Activated T-cell treated with anti-CD3 and anti-CD28 coated beads for 24 hours (primary cell): ENCODE measurements around the gene TCF23.
A peak's percentile ranks its signal among the peaks of the same experiment; 100 is the strongest.

Experiments used
- DNase-seq: peaks from one replicate; pipeline ENCODE4 v3.0.0-alpha.2; 2020; ENCODE audit warnings: low read depth

The TCF23 gene

GRCh38 chr2:27128668-27129571 is 19.9 kb upstream of the TCF23 start:
- no peak for DNase-seq

DNA sequence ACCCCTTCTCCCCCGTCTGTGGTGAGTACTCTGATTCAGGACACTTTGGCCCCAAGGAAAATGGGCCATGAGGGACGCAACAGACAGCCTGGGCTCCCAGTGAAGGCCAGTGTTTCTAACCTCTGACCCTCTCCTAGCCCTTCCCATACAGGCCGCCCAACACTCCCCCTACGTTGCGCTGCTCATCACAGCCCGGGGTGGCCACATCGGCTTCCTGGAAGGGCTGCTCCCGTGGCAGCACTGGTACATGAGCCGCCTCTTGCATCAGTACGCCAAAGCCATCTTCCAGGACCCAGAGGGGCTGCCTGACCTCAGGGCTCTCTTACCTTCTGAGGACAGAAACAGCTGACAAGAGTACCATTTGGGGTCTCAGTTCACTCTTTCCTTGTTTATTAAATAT is 18.4 kb upstream of the TCF23 start:
- no peak for DNase-seq

DNA sequence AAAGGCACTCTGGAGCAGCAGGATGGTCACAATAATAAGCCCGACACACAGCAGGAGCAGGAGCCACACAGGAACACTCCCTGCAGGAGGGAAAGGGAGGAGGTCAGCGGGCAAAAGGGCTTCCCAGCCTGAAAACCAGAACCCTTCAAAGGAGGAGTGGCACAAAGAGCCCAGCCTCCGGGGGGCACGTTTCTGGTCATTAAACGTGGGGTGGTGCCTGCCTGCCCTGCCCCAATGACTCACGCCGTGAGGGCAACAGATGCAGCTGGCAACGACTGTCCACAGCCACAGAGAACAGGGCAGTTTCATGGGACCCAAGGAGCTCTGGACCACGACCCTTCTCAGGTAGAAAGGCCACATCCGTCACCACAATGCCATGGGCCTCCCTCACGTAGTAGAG is 17.4 kb upstream of the TCF23 start:
- DNase-seq = no peak

- no peak for DNase-seq
Observed at GRCh38 chr2:27133195-27133875, 15.5 kb upstream of the TCF23 start.

DNA sequence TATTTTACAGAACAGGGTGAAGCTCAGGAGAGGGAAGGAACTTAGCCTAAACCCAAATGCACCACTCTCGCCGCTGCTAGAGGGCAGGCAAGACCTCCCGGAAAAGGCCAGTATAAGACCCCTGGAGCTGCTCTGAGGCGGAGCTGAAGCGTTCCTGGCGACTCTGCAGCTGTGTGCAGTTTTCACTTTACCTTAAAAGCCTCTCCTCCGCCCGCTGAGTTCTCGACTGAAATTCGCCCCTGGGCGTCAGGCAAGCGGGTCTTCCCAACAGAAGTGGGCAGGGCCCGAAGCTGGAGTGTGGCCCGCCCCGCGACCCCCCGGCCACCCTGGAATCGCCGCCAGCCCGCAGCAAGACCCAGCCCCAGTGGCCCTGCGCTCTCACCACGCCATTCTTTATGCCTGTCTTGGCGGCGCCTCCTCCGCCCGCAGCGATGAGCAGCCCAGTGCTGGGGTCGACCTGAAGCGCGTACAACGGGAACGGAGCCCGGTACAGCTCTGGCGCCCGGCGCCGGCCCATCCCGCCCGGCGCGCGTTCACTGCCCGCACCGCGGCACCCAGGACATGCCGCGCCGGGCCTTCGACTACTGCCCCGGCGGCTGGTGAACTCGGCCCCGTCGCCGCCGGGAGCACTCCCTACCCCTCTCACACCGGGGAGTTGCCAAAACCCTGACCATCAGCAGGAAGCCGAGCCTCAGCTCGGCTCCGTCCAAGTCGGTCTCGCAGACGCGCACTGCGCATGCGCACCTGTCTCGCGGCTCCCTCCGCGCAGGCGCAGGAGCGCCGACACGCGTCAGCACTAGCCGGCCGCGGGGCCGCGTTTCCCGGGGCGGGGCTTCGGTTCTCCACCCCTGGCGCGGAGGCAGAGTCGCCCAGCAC is 14.7 kb upstream of the TCF23 start, which contains the start of gene PREB:
TSS of gene PREB (minus strand) at position 732 of the 876 bp plus-strand sequence. CDS start at position 517, 215 bp downstream.
- DNase-seq = peak; percentile 98

- no peak for DNase-seq
Observed at GRCh38 chr2:27134781-27135477, 13.9 kb upstream of the TCF23 start.

- no peak for DNase-seq
Observed at GRCh38 chr2:27135478-27135955, 13.3 kb upstream of the TCF23 start.

DNA sequence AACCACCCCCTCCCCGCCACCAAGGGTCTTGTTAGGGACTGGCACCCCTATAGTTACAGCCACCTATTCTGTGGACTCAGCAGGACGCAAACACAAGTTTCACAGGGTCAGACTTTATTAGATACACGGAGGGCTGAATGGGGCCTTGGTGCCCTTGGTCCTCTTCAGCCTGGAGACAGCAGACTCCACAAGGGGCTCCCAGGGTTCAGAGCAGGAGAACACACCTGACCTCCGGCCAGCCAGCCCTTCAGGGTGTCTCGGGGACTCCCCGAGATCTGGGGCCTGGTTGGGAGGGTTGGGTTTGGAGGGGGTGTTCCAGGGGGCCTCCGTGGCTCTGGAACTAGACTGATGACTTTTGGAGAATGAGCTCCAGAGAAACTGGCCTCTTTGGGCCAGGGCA is 12.1 kb upstream of the TCF23 start:
- no peak for DNase-seq

DNA sequence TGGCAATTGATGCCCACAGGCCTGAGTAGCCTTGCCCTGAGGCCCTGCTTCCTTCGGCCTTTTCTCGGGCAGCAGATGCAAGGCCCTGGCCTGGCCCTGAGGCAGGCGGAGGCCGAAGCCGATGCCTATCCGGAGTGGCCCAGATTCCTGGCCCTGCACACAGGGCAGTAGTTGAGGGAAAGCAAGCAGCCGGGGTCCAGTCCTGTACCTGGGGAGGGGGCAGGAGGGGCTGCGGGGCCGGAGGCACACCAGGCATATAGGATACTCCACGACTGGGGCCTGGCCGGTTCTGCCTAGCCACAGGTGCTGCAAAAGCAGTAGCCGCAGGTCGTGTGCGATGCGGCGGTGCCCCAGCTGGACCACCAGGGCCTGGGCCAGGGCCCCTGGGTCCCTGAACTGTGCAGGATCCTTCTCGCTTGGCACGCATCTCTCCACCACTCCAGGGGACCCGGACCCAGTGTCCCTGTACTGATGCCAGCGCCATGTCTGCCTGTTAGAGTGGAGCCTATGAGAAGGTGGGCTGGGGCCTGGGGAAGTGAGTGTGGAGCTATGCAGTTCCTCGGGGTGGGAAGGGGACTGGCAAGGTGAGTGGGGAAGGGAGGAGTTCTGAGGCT is 11.4 kb upstream of the TCF23 start:
- no peak for DNase-seq

- no peak for DNase-seq
Observed at GRCh38 chr2:27138111-27138510, 10.7 kb upstream of the TCF23 start.

GRCh38 chr2:27139310-27139709 is 9.5 kb upstream of the TCF23 start, which contains the start of gene PRR30:
Gene PRR30, minus strand, starts transcription at chr2:27139410. Its CDS starts 1,081 bp downstream, at chr2:27138329.
- DNase-seq = no peak

DNA sequence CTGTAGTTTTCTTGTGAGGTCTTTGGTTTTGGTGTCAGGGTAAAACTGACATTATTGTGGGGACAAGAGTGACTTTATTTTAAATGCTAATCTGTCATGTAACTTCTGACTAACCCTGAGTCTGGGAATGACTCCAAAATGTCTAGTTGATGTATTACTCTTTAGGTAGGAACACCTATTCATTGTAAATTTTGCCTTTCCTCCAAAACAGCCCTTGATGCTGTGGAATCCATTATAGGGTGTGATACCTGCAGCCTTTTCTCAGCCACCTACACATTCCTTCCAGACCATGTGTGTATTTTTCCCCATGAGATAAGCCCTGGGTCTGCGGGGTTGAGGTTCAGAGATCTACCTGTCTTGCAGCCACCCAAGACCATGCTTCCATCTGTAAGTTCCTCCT is 5.5 kb upstream of the TCF23 start:
- no peak for DNase-seq

- DNase-seq = no peak
Observed at GRCh38 chr2:27145682-27146081, 3.1 kb upstream of the TCF23 start.

DNA sequence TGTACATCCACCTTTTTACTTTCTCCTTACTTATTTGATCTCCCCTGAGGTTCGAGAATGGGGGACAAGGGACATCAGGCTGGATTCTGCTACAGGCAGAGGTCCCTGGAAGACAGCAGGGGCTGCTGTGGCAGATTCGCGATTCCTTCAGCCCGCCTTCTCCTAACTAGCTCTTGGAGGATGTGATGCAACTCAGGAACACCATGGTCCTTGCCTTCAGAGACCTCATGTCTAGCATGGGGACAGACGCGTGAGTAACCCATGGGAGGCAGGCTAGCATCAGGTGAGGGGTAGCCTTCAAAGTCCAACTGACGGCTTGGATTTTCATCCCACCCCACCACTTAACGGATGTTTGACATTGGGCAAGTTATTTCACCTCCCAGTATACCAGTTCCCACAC is 869 bp upstream of the TCF23 start:
- no peak for DNase-seq

DNA sequence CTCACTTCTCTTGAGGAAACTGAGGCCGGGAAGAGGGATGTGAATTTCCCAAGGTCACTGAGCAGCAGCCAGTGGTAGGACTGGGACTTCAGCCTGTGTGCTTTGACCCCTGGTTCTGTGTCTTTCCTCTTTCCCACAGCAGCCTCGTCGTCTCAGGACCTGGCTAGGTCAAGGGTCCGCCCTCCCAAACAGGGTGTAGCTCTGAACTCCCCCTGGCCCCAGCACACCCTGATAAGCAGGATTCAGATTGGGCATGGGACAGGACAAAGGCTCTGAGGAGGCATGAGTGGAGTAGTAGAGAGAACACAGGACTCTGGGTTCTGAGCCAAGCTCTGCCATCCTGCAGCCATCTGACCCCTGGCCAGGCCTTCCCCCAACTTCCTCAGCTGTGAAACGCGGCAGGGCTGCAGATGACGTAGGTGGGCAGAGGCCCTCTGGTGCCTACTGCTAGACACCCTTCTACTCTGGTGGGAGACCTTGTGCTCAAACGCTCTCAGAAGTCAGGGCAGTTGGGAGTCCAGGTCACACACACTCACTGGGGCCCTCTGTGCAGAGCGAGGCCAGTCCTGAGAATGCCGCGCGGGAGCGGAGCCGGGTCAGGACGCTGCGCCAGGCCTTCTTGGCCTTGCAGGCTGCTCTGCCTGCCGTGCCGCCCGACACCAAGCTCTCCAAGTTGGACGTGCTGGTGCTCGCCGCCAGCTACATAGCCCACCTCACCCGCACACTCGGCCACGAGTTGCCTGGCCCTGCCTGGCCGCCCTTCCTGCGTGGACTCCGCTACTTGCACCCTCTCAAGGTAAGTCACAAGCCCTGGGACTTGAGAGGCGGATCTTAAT is 984 bp downstream of the TCF23 start:
- DNase-seq = no peak

GRCh38 chr2:27150639-27151230 is 1.9 kb downstream of the TCF23 start:
- DNase-seq = no peak

GRCh38 chr2:27152102-27152795 is 3.4 kb downstream of the TCF23 start:
- no peak for DNase-seq

GRCh38 chr2:27152796-27153464 is 4.1 kb downstream of the TCF23 start:
- no peak for DNase-seq
